Esophagus muscularis mucosa (tissue), 4 donors: ENCODE data around the gene PIP4K2A. TPM values are rescaled to one million over a fixed set of nuclear protein-coding genes. Genes with fewer than 3 reads are reported as not detected.

ENCODE experiments used
- DNase-seq: peaks from one replicate; pipeline ENCODE4 v3.0.0-alpha.2; 2017; ENCODE audit errors: extremely low spot score
- H3K27ac ChIP-seq, 4 donors: fragments of 200-600 bp; sonication (generic); replicated peaks in 1 of 4; 1 replicate in 3 of 4; 2 replicates in 1 of 4; pipeline ENCODE4 v1.5.1; 2016 to 2019; ENCODE audit warnings: mild to moderate bottlenecking in 1 of 4
- H3K27me3 ChIP-seq, 4 donors: fragments of 200-600 bp; sonication (generic); one replicate each; pipeline versions ENCODE4 v1.5.1 to v1.6.0; 2016 to 2019
- H3K36me3 ChIP-seq, 4 donors: fragments of 200-600 bp; sonication (generic); one replicate each; pipeline ENCODE4 v1.5.1; 2016 to 2019
- H3K4me1 ChIP-seq, 4 donors: fragments of 200-600 bp; sonication (generic); one replicate each; pipeline ENCODE4 v1.5.1; 2016 to 2019
- H3K4me3 ChIP-seq, 4 donors: fragments of 200-600 bp; sonication (generic); 1 replicate in 2 of 4; 2 replicates in 2 of 4; pipeline ENCODE4 v1.5.1; 2016 to 2019; ENCODE audit warnings: mild to moderate bottlenecking in 4 of 4, moderate library complexity in 1 of 4
- H3K9me3 ChIP-seq, 4 donors: fragments of 200-600 bp; sonication (generic); 1 replicate in 3 of 4; 2 replicates in 1 of 4; pipeline ENCODE4 v1.5.1; 2016 to 2019
- CTCF ChIP-seq, 3 experiments: fragments of 200-600 bp in 2 of 3; fragments of 450-650 bp in 1 of 3; sonication (generic) in 2 of 3; IDR thresholded peaks; one replicate each; pipeline ENCODE4 v1.5.1; 2017 to 2019; ENCODE audit warnings: antibody characterized with exemption in 3 of 3, mild to moderate bottlenecking in 2 of 3, moderate library complexity in 1 of 3
- EP300 ChIP-seq: sonication (generic); formaldehyde crosslinking; IDR thresholded peaks from one replicate; pipeline ENCODE4 v1.6.1; 2017; ENCODE audit warnings: antibody characterized with exemption
- POLR2A ChIP-seq: fragments of 450-650 bp; IDR thresholded peaks from one replicate; pipeline ENCODE4 v1.6.1; 2017; ENCODE audit warnings: antibody characterized with exemption, moderate library complexity, mild to moderate bottlenecking, low read depth
- POLR2AphosphoS5 ChIP-seq, 2 donors: sonication (generic); formaldehyde crosslinking; IDR thresholded peaks; one replicate each; pipeline ENCODE4 v1.6.1; 2017; ENCODE audit warnings: antibody characterized with exemption in 2 of 2
- WGBS: methylation state at CpG from one replicate; pipeline ENCODE4 v1.1.5; 2018; 5-methylcytosine and 5-hydroxymethylcytosine counted together
- intact Hi-C: fragments of 100-400 bp; cut with DNase I; formaldehyde crosslinking; loops from one replicate; pipeline ENCODE4 v1.15.1; 2023
- total RNA-seq, 4 donors: library from RNA; depleted of rRNA; stranded (reverse); fragments of >200 nt; gene quantifications; one replicate each; pipeline versions ENCODE4 v1.1.0 to v1.2.1, GENCODE V29; 2016

The PIP4K2A gene
- total RNA-seq, 4 donors from 2014 or later, result 26.2 to 34.3 (median 32.5) TPM

- Histone ChIP-seq H3K27ac (no peak overlapping the region), H3K9me3 (no peaks in the 10 kb centered on the region), H3K4me1 (peaks cover 0 to 2% (median 0%) of the 10 kb centered on the region in 4 donors), H3K4me3 (no peak overlapping the region), H3K36me3 (peaks cover 0 to 39% (median 21%) of the 10 kb centered on the region in 4 donors), H3K27me3 (no peaks in the 10 kb centered on the region)
- intact Hi-C loops, result no loop called here
- DNase-seq, result peak; percentile 34
- no peak for TF ChIP-seq POLR2AphosphoS5 (IDR thresholded peaks at IDR 0.05)
- TF ChIP-seq EP300, result no peak
- WGBS, result 94% methylated on average over 4 of the region's 4 CpGs
Measured at GRCh38 chr10:22570234-22570633, 144.1 kb downstream of the PIP4K2A start.

- 88% methylated on average over 5 of the region's 7 CpGs for WGBS
- Histone ChIP-seq H3K9me3 (no peaks in the 10 kb centered on the region), H3K36me3 (peaks cover 0 to 48% (median 23%) of the 10 kb centered on the region in 4 donors), H3K27ac (no peak overlapping the region), H3K27me3 (no peaks in the 10 kb centered on the region), H3K4me1 (peaks cover 0 to 2% (median 0%) of the 10 kb centered on the region in 4 donors), H3K4me3 (peak overlapping the region in 2 of 4 donors; percentile 5 to 36)
- TF ChIP-seq POLR2A, result no peak
- no peak for TF ChIP-seq CTCF (IDR thresholded peaks at IDR 0.05)
- no peak for TF ChIP-seq EP300
- no peak for TF ChIP-seq POLR2AphosphoS5 (IDR thresholded peaks at IDR 0.05)
- intact Hi-C loops, result no loop called here
- no peak for DNase-seq
Measured at GRCh38 chr10:22568928-22569327, 145.4 kb downstream of the PIP4K2A start.

- WGBS, result 92% methylated on average over 5 of the region's 5 CpGs
- DNase-seq, result no peak
- TF ChIP-seq POLR2A (no peak), EP300 (no peak), CTCF (IDR thresholded peaks at IDR 0.05) (no peak), POLR2AphosphoS5 (IDR thresholded peaks at IDR 0.05) (no peak)
- Histone ChIP-seq H3K36me3 (peaks cover 0 to 35% (median 16%) of the 10 kb centered on the region in 4 donors), H3K27me3 (no peaks in the 10 kb centered on the region), H3K9me3 (no peaks in the 10 kb centered on the region), H3K4me1 (no peaks in the 10 kb centered on the region), H3K4me3 (no peak overlapping the region), H3K27ac (no peak overlapping the region)
- intact Hi-C loops, result no loop called here
Measured at GRCh38 chr10:22564060-22564459, 150.3 kb downstream of the PIP4K2A start.

GRCh38 chr10:22561909-22562308, 152.5 kb downstream of the PIP4K2A start:
- Histone ChIP-seq H3K4me3 (no peak overlapping the region), H3K36me3 (peaks cover 0 to 24% (median 5%) of the 10 kb centered on the region in 4 donors), H3K27me3 (no peaks in the 10 kb centered on the region), H3K27ac (no peak overlapping the region), H3K4me1 (no peaks in the 10 kb centered on the region), H3K9me3 (no peaks in the 10 kb centered on the region)
- 97% methylated on average over 5 of the region's 5 CpGs for WGBS
- intact Hi-C loops, result no loop called here
- no peak for DNase-seq
- TF ChIP-seq CTCF (IDR thresholded peaks at IDR 0.05), result no peak

GRCh38 chr10:22560913-22561239, 153.5 kb downstream of the PIP4K2A start:
- DNase-seq, result no peak
- WGBS, result 91% methylated on average over 6 of the region's 6 CpGs

More at GRCh38 chr10:22560913-22561239, 153.5 kb downstream of the PIP4K2A start:
- Histone ChIP-seq H3K27ac (no peak overlapping the region), H3K27me3 (no peaks in the 10 kb centered on the region), H3K4me3 (no peak overlapping the region), H3K36me3 (peaks cover 0 to 24% (median 5%) of the 10 kb centered on the region in 4 donors), H3K4me1 (no peaks in the 10 kb centered on the region), H3K9me3 (no peaks in the 10 kb centered on the region)
- intact Hi-C loops, result no loop called here
- TF ChIP-seq POLR2A (no peak), EP300 (no peak), POLR2AphosphoS5 (IDR thresholded peaks at IDR 0.05) (no peak), CTCF (IDR thresholded peaks at IDR 0.05) (no peak)
